ENCODE data around the gene NPW.

The NPW gene

GRCh38 chr16:2066139-2066538 is 46.6 kb downstream of the NPW start:
- ATAC-seq, result no peak
- TF ChIP-seq TCF4 (CRISPR knock-in tag; IDR thresholded peaks at IDR 0.05; ENCODE audit: borderline replicate concordance) (no peak), ZFP3 (CRISPR knock-in tag; IDR thresholded peaks at IDR 0.05) (no peak), BACH2 (CRISPR knock-in tag; IDR thresholded peaks at IDR 0.05; ENCODE audit: borderline replicate concordance) (no peak), RARB (CRISPR knock-in tag; IDR thresholded peaks at IDR 0.05) (no peak), ZNF70 (CRISPR knock-in tag; IDR thresholded peaks at IDR 0.05) (no peak), OSR1 (CRISPR knock-in tag; IDR thresholded peaks at IDR 0.05) (no peak), ESRRG (CRISPR knock-in tag; IDR thresholded peaks at IDR 0.05) (no peak), TOX (CRISPR knock-in tag; IDR thresholded peaks at IDR 0.05; ENCODE audit: borderline replicate concordance) (no peak), ISL1 (CRISPR knock-in tag; IDR thresholded peaks at IDR 0.05) (no peak), PATZ1 (CRISPR knock-in tag; IDR thresholded peaks at IDR 0.05; ENCODE audit: borderline replicate concordance) (no peak), CSDC2 (CRISPR knock-in tag; IDR thresholded peaks at IDR 0.05) (no peak), PPARA (CRISPR knock-in tag; IDR thresholded peaks at IDR 0.05; ENCODE audit: borderline replicate concordance) (no peak), ZFP30 (CRISPR knock-in tag; IDR thresholded peaks at IDR 0.05) (no peak), ARNTL (CRISPR knock-in tag; IDR thresholded peaks at IDR 0.05; ENCODE audit: borderline replicate concordance, low read depth) (no peak), ZNF565 (CRISPR knock-in tag; conservative IDR thresholded peaks at IDR 0.05; ENCODE audit: low read depth) (no peak), SNAI2 (CRISPR knock-in tag; IDR thresholded peaks at IDR 0.05) (no peak), TSHZ2 (CRISPR knock-in tag; IDR thresholded peaks at IDR 0.05) (no peak), GLIS3 (CRISPR knock-in tag; IDR thresholded peaks at IDR 0.05) (no peak)
